Liver (tissue), 3 donors: Measurements from ENCODE around the gene BCAP31.

Experiments used
- CTCF ChIP-seq: fragments of 150-350 bp; IDR thresholded peaks from 2 replicates; pipeline ENCODE4 v1.5.1; 2017; ENCODE audit warnings: improper control_type of control experiment, low read depth, low read length; ENCODE audit not compliant: missing input control
- EGR1 ChIP-seq, 2 donors: IDR thresholded peaks; 2 replicates each; pipeline ENCODE4 v1.6.1; 2016 to 2018; ENCODE audit warnings: antibody characterized with exemption in 2 of 2, low read depth in 2 of 2
- FOXA2 ChIP-seq: IDR thresholded peaks from 2 replicates; pipeline ENCODE4 v1.6.1; 2016; ENCODE audit warnings: antibody characterized with exemption
- HNF4G ChIP-seq: IDR thresholded peaks from 2 replicates; pipeline ENCODE4 v1.6.1; 2016; ENCODE audit warnings: antibody characterized with exemption
- JUND ChIP-seq, 2 donors: IDR thresholded peaks; 2 replicates each; pipeline ENCODE4 v1.6.1; 2016; ENCODE audit warnings: antibody characterized with exemption in 2 of 2
- MAX ChIP-seq: IDR thresholded peaks from 2 replicates; pipeline ENCODE4 v1.6.1; 2016; ENCODE audit warnings: antibody characterized with exemption
- RAD21 ChIP-seq, 2 donors: IDR thresholded peaks; 2 replicates each; pipeline ENCODE4 v1.6.1; 2016; ENCODE audit warnings: antibody characterized with exemption in 2 of 2, mild to moderate bottlenecking in 2 of 2
- TAF1 ChIP-seq: conservative IDR thresholded peaks from 2 replicates; pipeline ENCODE4 v1.6.1; 2016; ENCODE audit warnings: antibody characterized with exemption, mild to moderate bottlenecking
- ZBTB33 ChIP-seq: IDR thresholded peaks from 2 replicates; pipeline ENCODE4 v1.6.1; 2016; ENCODE audit warnings: antibody characterized with exemption
- donor health status: healthy.
- donor health status: healthy.

- no peak for TF ChIP-seq RAD21 (IDR thresholded peaks at IDR 0.05)
- TF ChIP-seq CTCF: no peak
- TF ChIP-seq MAX: no peak
- no peak for TF ChIP-seq HNF4G
- no peak for TF ChIP-seq EGR1 (IDR thresholded peaks at IDR 0.05; ENCODE audit: low read depth in 2 of 2)
- no peak for TF ChIP-seq ZBTB33
- no peak for TF ChIP-seq TAF1
- TF ChIP-seq JUND (IDR thresholded peaks at IDR 0.05): no peak
- TF ChIP-seq FOXA2: no peak
Measured at GRCh38 chrX:153750127-153750774, 26.1 kb upstream of the BCAP31 start.
